Smooth muscle cell of trachea (primary cell): ENCODE data around the gene MMP3. TPM values are rescaled to one million over a fixed set of nuclear protein-coding genes. Genes with fewer than 3 reads are reported as not detected.

Experiments
- total RNA-seq: library from RNA; depleted of rRNA; stranded (reverse); fragments of >200 nt; gene quantifications from 2 replicates; pipeline ENCODE4 v1.2.1, GENCODE V29; 2014

The MMP3 gene
- total RNA-seq = 9.5 and 13.4 TPM in 2 replicates

DNA sequence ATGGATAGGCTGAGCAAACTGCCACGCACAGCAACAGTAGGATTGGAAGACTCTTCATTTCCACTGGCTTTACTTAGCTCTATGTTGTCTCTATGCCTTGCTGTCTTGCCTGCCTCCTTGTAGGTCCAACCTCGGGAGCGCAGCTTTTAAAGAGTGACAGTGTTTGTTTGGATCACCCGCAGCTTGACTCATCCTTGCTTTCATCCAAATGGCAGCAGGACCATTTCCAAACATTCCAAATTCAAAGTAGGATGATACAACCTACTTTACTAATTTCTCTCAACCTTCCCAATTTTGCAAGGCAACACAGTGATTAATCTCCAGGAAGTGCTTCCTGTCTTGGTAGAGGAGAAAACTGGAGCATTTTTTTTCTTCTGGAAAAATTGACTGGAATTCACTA lies at the start of gene MMP3:
MMP3 (minus strand) TSS at position 121 of the 400 bp plus-strand sequence; CDS start at position 58, 63 bp downstream.

DNA sequence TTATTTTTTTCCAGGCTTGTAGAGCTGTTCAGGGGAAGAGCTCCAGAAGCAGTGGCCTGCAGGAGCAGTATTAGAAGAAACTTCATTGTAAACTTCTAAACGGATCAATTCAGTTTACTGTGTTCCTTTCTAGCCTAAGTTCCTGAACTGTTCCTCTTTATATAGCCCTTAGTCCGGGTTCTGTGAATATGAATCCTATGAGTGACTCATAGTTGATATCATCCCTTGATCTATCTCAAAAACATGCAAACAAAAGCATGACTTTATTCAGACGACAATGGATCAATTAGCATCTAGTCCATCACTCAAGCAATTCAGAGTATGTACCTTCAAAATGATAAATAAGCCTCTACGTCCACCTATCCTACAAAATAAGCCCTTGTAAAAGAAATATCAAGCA lies 31.4 kb upstream of the MMP3 start, which contains the start of gene MMP12:
MMP12 (minus strand) TSS at position 131 of the 400 bp plus-strand sequence; CDS start at position 86, 45 bp downstream.

DNA sequence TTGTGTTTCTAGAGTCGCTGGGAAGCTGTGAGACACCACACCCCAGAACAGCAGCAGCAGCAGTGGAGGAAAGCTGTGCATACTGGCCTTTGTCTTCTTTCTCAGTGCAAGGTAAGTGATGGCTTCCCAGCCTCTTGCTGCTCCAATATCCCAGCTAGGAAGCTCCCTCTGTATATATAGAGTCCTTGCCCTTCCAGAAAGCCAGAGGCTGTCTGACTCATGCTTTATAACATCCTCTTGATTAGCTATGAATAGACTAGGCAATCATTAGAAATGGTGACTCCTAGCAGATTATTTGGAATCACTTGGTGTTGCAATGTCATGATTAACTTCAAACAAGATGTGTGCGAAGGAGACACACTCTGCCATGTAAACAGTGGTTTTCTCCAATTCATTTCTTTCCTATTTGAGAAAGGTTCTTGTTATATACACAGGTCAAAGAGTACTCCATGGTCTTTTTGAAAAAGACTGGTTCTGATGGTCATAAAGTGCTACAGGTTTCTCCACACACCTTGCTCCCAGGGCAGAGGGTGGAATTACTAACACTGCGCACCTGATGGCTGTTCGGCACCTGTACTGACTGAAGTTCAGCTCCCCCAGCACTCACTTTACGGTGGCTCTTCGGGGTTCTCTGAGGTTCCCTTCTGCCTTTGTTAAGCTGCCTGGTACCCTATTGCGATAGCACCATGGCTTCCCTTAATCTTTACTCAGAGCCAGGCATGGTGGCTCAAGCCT lies 45.2 kb downstream of the MMP3 start, which contains the start of gene MMP1:
MMP1 (minus strand) TSS at position 149 of the 735 bp plus-strand sequence; CDS start at position 81, 68 bp downstream.

Other genes with a start within 250 kb of the MMP3 start
- not detected in 2 replicates for gene MMP20, start 218.3 kb downstream of the MMP3 start, total RNA-seq
- 0.44 TPM in 1 of 2 replicates, not detected in the other for gene MMP27, start 137.8 kb downstream of the MMP3 start, total RNA-seq
- under 0.01 and 0.33 TPM in 2 replicates for gene MMP8, start 118.7 kb downstream of the MMP3 start, total RNA-seq
- 0.87 and 0.99 TPM in 2 replicates for gene MMP10, start 63.0 kb downstream of the MMP3 start, total RNA-seq
- 78.2 and 425 TPM in 2 replicates for gene MMP1, start 45.4 kb downstream of the MMP3 start, total RNA-seq
- 0.44 and 1.8 TPM in 2 replicates for gene MMP12, start 31.4 kb upstream of the MMP3 start, total RNA-seq
- gene MMP13, start 112.1 kb upstream of the MMP3 start, total RNA-seq = not detected in 2 replicates
- gene DCUN1D5, start 248.6 kb upstream of the MMP3 start, total RNA-seq = 47.3 and 60.7 TPM in 2 replicates